Renal pelvis (tissue), 4 donors: Measurements from ENCODE around the gene ACBD7. TPM values are rescaled to one million over a fixed set of nuclear protein-coding genes. Genes with fewer than 3 reads are reported as not detected.

Experiments used
- DNase-seq: peaks from one replicate; pipeline ENCODE4 v3.0.0-alpha.2; 2013
- polyA plus RNA-seq, 3 donors: library from polyadenylated mRNA; unstranded; fragments of 120-200 nt; gene quantifications; one replicate each; pipeline ENCODE4 v1.2.1, GENCODE V29; 2013; ENCODE audit not compliant: insufficient read length in 3 of 3

Gene ACBD7
- polyA plus RNA-seq, 3 donors: 5.0 to 6.6 (median 6.0) TPM

DNA sequence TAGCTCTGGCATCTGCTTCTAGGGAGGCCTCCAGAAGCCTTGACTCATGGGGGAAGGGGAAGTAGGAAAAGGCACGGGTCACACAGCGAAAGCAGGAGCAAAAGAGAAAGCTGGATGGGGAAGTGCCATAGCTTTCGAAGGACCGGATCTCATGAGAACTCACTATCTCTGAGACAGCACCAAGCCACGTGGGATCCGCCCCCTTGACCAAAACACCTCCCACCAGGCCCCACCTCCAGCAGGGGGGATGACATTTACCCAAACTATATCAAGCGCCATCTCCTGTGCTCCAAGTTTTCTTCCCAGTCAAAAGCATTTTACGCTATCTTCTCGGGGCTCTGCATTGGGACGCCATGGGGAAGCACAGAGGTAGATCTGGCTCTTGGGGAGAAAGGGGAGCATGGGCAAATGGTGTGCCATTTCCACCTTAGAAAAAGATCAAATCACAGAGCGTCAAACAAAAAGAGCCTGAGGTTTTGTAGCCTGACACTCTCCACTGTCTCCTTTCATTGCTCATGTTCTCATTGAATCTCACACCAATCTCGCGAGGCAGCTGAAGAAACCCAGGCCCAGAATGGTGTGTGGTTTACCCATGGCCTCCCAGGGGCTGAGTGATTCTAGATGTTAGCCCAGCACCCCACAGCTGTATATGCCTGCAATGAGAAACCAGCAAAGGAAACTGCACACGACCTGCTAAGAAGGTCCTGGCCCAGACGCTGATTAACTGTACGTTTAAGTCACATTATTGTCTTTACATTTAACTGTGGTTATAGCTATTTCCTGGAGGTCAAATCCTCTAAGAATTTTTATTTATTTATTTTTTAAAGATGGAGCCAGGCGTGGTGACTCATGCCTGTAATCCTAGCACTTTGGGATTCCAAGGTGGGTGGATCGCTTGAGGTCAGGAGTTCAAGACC, 52.9 kb downstream of the ACBD7 start:
- DNase-seq: no peak

DNA sequence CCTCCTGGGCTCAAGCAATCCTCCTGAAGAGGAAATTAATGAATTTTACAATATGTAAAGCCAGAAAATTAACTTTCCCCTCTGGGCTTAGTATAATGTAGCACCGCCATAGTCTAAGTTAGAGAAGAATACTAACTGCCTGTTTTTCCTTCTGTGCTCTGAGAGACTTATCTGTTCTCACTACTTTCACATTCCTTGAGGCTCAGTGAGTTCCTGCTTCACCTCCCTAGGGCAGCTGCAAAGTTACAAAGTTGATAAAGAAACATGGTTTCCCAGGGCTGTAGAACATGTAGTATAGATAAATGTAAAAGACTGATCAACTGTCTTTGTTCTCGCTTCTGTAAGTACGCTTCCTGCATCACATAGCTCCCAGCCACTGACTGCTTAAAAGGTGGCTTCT, 60.8 kb downstream of the ACBD7 start:
- no peak for DNase-seq

Other genes starting within 250 kb of the ACBD7 start
- 10 to 100 TPM; 18.4 to 19.6 (median 18.9) TPM for gene SUV39H2, start 209.9 kb downstream of the ACBD7 start, polyA plus RNA-seq
- gene DCLRE1C, start 134.7 kb downstream of the ACBD7 start, polyA plus RNA-seq: 10 to 100 TPM; 12.4 to 20.4 (median 17.7) TPM
- gene MEIG1, start 129.4 kb downstream of the ACBD7 start, polyA plus RNA-seq: 1 to 10 TPM; 1.1 to 2.2 (median 1.5) TPM
- gene OLAH, start 44.8 kb downstream of the ACBD7 start, polyA plus RNA-seq: 1 to 10 TPM in 1 of 3 donors, under 1 TPM in 2; 0.34 to 1.0 (median 0.68) TPM
- 10 to 100 TPM; 27.4 to 32.8 (median 31.4) TPM for gene RPP38, start 8.6 kb upstream of the ACBD7 start, polyA plus RNA-seq
- 10 to 100 TPM; 25.8 to 36.7 (median 35.2) TPM for gene NMT2, start 79.9 kb upstream of the ACBD7 start, polyA plus RNA-seq